Endothelial cell of umbilical vein (primary cell): ENCODE data around the gene CDCA3. TPM values are rescaled to one million over a fixed set of nuclear protein-coding genes. Genes with fewer than 3 reads are reported as not detected.
A peak's percentile ranks its signal among the peaks of the same experiment; 100 is the strongest.

ENCODE experiments used
- BruUV-seq: library from RNA; stranded (reverse); fragments of 400-500 nt; replicated peaks from 2 replicates; lab custom pipeline; 2021; lab: Mats Ljungman, UMichigan
- CTCF ChIA-PET: fragments of 300-600, 350-600 bp; sonication (Branson Sonifier 250); formaldehyde crosslinking; loops from one replicate; lab custom pipeline; 2021; ENCODE audit warnings: antibody characterized with exemption, inconsistent platforms; lab: Charles Lee
- POLR2A ChIA-PET: fragments of 300-600, 350-600 bp; sonication (Branson Sonifier 250); formaldehyde crosslinking; loops from one replicate; lab custom pipeline; 2021; ENCODE audit warnings: antibody characterized with exemption, inconsistent platforms; lab: Charles Lee
- DNase-seq: peaks from one replicate; pipeline ENCODE4 v3.0.0-alpha.2; 2011; ENCODE audit warnings: low read depth, low spot score
- FAIRE-seq: peaks from 2 replicates; lab custom pipeline; 2011; peaks lifted over from hg19 to GRCh38; lab: Jason Lieb, UNC
- H2AFZ ChIP-seq: 2 replicates; pipeline ENCODE4 v1.6.0; 2012; ENCODE audit warnings: low read depth, low read length, control low read depth, inconsistent platforms
- H3K27ac ChIP-seq: 2 replicates; pipeline ENCODE4 v1.5.1; 2011; ENCODE audit warnings: low read depth, mild to moderate bottlenecking, control low read depth, low read length, moderate library complexity; ENCODE audit not compliant: insufficient read depth
- H3K27me3 ChIP-seq, 2 experiments: 2 replicates each; pipeline versions ENCODE4 v1.6.0 to v1.6.1; 2011; ENCODE audit warnings: low read length in 2 of 2, mixed read lengths in 1 of 2; ENCODE audit not compliant: control insufficient read depth in 2 of 2, insufficient read depth in 2 of 2
- H3K36me3 ChIP-seq, 2 experiments: 2 replicates in 1 of 2; 3 replicates in 1 of 2; pipeline ENCODE4 v1.5.1; 2011; ENCODE audit warnings: low read length in 2 of 2, mild to moderate bottlenecking in 1 of 2, moderate library complexity in 1 of 2; ENCODE audit not compliant: control insufficient read depth in 2 of 2, insufficient read depth in 2 of 2; ENCODE audit errors: extremely low read depth in 1 of 2
- H3K4me1 ChIP-seq: 3 replicates; pipeline ENCODE4 v1.5.1; 2011; ENCODE audit warnings: mild to moderate bottlenecking, low read length; ENCODE audit not compliant: control insufficient read depth, insufficient read depth; ENCODE audit errors: extremely low read depth
- H3K4me2 ChIP-seq: 2 replicates; pipeline ENCODE4 v1.6.1; 2011; ENCODE audit warnings: low read length, control low read depth, mixed read lengths; ENCODE audit not compliant: insufficient read depth
- H3K4me3 ChIP-seq, 3 experiments: fragments of 200-600 bp in 1 of 3; sonication (generic), shearing (Covaris generic) in 1 of 3; replicated peaks in 1 of 3; 2 replicates each; pipeline ENCODE4 v1.5.1; 2011 to 2016; ENCODE audit warnings: control low read depth in 3 of 3, low read length in 3 of 3, mild to moderate bottlenecking in 2 of 3, inconsistent platforms in 1 of 3, low read depth in 1 of 3, moderate library complexity in 1 of 3; ENCODE audit not compliant: insufficient read depth in 1 of 3
- H3K79me2 ChIP-seq: 2 replicates; pipeline ENCODE4 v1.6.0; 2012; ENCODE audit warnings: low read length, inconsistent platforms; ENCODE audit not compliant: control insufficient read depth, insufficient read depth
- H3K9ac ChIP-seq: replicated peaks from 2 replicates; pipeline ENCODE3; 2011; ENCODE audit warnings: low read length, control low read depth; ENCODE audit not compliant: insufficient read depth; ENCODE audit errors: extremely low read depth
- H3K9me1 ChIP-seq: replicated peaks from 3 replicates; pipeline ENCODE4 v1.6.0; 2011; ENCODE audit warnings: mild to moderate bottlenecking, low read length; ENCODE audit not compliant: control insufficient read depth, insufficient read depth; ENCODE audit errors: extremely low read depth
- H3K9me3 ChIP-seq: replicated peaks from 2 replicates; pipeline ENCODE4 v1.5.1; 2012; ENCODE audit warnings: low read length, inconsistent platforms; ENCODE audit not compliant: control insufficient read depth, insufficient read depth
- H4K20me1 ChIP-seq: replicated peaks from 2 replicates; pipeline ENCODE3; 2011; ENCODE audit warnings: mild to moderate bottlenecking, low read length; ENCODE audit not compliant: control insufficient read depth, insufficient read depth; ENCODE audit errors: extremely low read depth
- CTCF ChIP-seq, 2 donors: IDR thresholded peaks; 1 replicate in 1 of 2; 2 replicates in 1 of 2; pipeline ENCODE4 v1.5.1; 2011; ENCODE audit warnings: low read length in 2 of 2, mild to moderate bottlenecking in 2 of 2, moderate library complexity in 2 of 2, control low read depth in 1 of 2, inconsistent platforms in 1 of 2, low read depth in 1 of 2; ENCODE audit not compliant: insufficient read depth in 1 of 2; ENCODE audit errors: extremely low read depth in 1 of 2
- EZH2 ChIP-seq: IDR thresholded peaks from 2 replicates; pipeline ENCODE4 v1.6.1; 2012; ENCODE audit warnings: borderline replicate concordance, low read depth, mild to moderate bottlenecking, moderate library complexity, low read length, inconsistent platforms; ENCODE audit not compliant: severe bottlenecking
- FOS ChIP-seq: IDR thresholded peaks from 2 replicates; pipeline ENCODE4 v1.6.1; 2011; ENCODE audit warnings: mild to moderate bottlenecking, low read length, moderate library complexity, borderline replicate concordance; ENCODE audit not compliant: insufficient read depth
- GATA2 ChIP-seq: IDR thresholded peaks from 2 replicates; pipeline ENCODE4 v1.7.0; 2011; ENCODE audit warnings: low read depth, mild to moderate bottlenecking, moderate library complexity, mixed read lengths, low read length; ENCODE audit not compliant: insufficient read length, insufficient read depth
- MYC ChIP-seq: IDR thresholded peaks from one replicate; pipeline ENCODE4 v1.6.1; 2011; ENCODE audit warnings: mild to moderate bottlenecking, low read depth, low read length
- POLR2A ChIP-seq: IDR thresholded peaks from 2 replicates; pipeline ENCODE4 v1.6.1; 2012; ENCODE audit warnings: low read depth, mild to moderate bottlenecking, control low read depth, low read length
- POLR2AphosphoS5 ChIP-seq: IDR thresholded peaks from 2 replicates; pipeline ENCODE4 v1.6.1; 2012; ENCODE audit warnings: low read depth, mild to moderate bottlenecking, control low read depth, low read length, moderate library complexity; ENCODE audit not compliant: insufficient read depth
- dilution Hi-C: fragments of 300-500 bp; cut with MboI; formaldehyde crosslinking; loops from one replicate; pipeline ENCODE4 v1.15.0; 2019; ENCODE audit warnings: low sequenced_read_pairs; ENCODE audit not compliant: extremely low pct_ligation_motif_present
- intact Hi-C: fragments of 100-400 bp; cut with micrococcal nuclease; formaldehyde crosslinking; loops from one replicate; pipeline ENCODE4 v1.10.0; 2022
- polyA plus RNA-seq, 4 experiments: library from polyadenylated mRNA; depleted of rRNA in 3 of 4; stranded (reverse) in 3 of 4; unstranded in 1 of 4; fragments of >200 nt; gene quantifications; 2 replicates each; pipeline versions ENCODE4 v1.2.1 to v1.2.3, GENCODE V29; 2011 to 2012; ENCODE audit warnings: missing spikeins in 1 of 4
- total RNA-seq: library from RNA; stranded (reverse); gene quantifications from 2 replicates; pipeline ENCODE4 v1.2.3, GENCODE V29; 2021

Gene CDCA3
- total and polyA plus RNA-seq, 2 donors (not counting 3 experiments of a cell fraction or from before 2014, with no cell fraction given) = 44.3 to 53.5 TPM

- no peak overlapping the region for H3K4me2 ChIP-seq
- no peaks in the 10 kb centered on the region for H3K9me3 ChIP-seq
- H3K27me3 ChIP-seq = no peaks in the 10 kb centered on the region
- FAIRE-seq = peak; percentile 89
- CTCF ChIA-PET = interaction anchor here (1.1 to 2.6 kb wide), 4 partner anchors 9 to 31 kb away, joined by 4 to 8 read pairs (median 6); partner anchors contain the start of gene SPSB2
- H3K4me1 ChIP-seq = peaks cover 5% of the 10 kb centered on the region
- intact Hi-C loops (no loop called here), dilution Hi-C loops (no loop called here)
- H3K36me3 ChIP-seq = no peaks in the 10 kb centered on the region
- POLR2A ChIA-PET = no interaction called here
- peak; percentile 78 for DNase-seq
- H3K79me2 ChIP-seq = no peaks in the 10 kb centered on the region
- H3K9ac ChIP-seq = no peak overlapping the region
- H2AFZ ChIP-seq = no peak overlapping the region
- no peaks in the 10 kb centered on the region for H4K20me1 ChIP-seq
- H3K4me3 ChIP-seq = no peak overlapping the region
- H3K27ac ChIP-seq = no peak overlapping the region
- TF ChIP-seq CTCF (IDR thresholded peaks at IDR 0.05; ENCODE audit: extremely low read depth in 1 of 2, insufficient read depth in 1 of 2, low read depth in 1 of 2, low read length in 2 of 2) = no peak
- TF ChIP-seq FOS = no peak
- TF ChIP-seq MYC = no peak
- no peak for TF ChIP-seq POLR2AphosphoS5
- TF ChIP-seq GATA2 = no peak
- no peak for TF ChIP-seq EZH2
- TF ChIP-seq POLR2A = no peak
- H3K9me1 ChIP-seq = no peaks in the 10 kb centered on the region
- BruUV-seq = no TSS peak
Measured at GRCh38 chr12:6899837-6900519, 48.9 kb upstream of the CDCA3 start.
